Kidney capillary endothelial cell (primary cell): ENCODE data around the gene TSPAN4.

ENCODE experiments used
- DNase-seq: peaks from one replicate; pipeline ENCODE4 v3.0.0-alpha.2; 2018; ENCODE audit warnings: low spot score

The TSPAN4 gene

DNA sequence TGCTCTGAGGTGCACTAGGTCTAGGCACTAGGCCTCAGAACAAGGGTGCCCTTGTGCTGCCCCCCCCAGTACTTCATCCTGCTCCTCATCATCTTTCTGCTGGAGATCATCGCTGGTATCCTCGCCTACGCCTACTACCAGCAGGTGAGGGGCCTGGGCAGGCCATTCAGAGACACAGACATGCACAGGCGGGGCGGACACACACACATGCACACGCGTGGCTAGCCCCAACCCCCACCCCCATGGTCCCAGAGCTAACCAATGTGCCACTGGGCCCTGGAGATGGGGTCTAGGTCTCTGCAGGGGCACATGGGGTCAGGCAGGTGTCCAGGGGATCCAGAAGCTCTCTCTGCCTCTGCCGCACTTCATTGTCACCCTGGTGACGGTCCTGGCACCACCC, 6.0 kb upstream of the TSPAN4 start:
- no peak for DNase-seq

DNA sequence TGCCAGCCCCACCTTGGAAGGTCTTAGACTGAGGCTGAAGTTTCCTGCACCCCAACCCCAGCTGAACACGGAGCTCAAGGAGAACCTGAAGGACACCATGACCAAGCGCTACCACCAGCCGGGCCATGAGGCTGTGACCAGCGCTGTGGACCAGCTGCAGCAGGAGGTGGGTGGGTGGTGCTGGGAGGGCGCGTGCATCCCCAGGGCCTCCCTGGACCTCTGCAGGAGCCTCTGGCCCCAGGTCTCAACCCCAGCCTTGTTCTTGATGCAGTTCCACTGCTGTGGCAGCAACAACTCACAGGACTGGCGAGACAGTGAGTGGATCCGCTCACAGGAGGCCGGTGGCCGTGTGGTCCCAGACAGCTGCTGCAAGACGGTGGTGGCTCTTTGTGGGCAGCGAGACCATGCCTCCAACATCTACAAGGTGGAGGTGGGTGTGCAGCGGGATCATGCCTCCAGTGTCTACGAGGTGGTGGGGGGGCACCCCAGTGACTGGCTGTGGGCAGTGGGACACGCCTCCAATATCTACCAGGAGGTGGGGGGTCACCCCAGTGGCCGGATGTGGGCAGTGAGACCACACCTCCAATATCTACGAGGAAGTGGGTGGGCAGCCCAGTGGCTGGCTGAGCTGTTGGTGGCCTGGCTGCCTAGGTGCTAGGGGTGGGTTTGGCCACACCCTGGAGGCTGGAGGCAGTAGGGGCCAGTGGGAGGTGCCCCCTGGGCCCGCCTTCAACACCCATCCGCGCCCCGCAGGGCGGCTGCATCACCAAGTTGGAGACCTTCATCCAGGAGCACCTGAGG, 5.3 kb upstream of the TSPAN4 start:
- no peak for DNase-seq

DNA sequence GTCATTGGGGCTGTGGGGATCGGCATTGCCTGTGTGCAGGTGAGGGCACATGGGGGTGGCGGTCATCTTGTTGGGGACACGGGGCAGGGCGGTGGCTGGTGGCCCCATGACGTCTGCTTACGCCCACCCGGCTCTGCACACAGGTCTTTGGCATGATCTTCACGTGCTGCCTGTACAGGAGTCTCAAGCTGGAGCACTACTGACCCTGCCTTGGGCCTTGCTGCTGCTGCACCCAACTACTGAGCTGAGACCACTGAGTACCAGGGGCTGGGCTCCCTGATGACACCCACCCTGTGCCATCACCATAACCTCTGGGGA, 4.7 kb upstream of the TSPAN4 start:
- no peak for DNase-seq

DNA sequence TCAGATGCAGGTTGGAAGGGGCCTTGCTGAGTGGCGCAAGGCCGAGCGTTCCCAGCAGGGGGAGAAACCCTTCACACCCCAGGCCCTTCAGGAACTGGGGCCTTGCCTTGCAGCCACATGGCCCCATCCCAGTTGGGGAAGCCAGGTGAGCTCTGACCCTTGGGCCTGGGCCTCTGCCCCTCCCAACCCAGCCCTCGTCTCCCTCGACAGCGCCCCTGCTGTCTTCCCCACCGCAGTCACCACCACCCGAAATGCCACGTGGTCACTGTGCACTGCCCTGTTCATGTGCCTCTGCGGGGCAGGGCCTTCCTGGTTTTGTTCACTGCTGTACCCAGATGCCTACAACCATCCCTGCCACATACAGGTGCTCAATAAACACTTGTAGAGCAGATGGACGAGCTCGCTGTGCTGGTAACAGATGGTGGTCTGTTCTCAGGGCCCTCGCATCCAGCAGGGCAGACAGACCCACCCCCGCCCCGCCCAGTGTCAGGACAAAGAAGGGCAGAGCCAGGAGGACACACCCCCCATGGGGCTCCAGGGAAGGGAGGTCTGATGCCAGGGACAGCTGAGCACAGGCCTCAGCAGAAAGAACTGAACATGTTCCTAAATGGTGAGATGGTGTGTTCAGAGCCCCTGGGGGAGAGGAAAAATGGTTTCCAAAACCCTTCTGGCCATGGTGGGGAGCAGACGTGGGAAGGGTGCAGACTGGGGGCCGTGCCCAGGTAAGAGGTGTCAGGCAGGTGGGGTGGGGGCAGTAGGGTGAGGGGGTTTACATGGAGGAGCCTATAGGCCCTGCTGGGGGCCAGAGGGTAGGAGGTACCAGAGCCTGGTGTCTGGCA, 4.0 kb upstream of the TSPAN4 start:
- DNase-seq, result no peak

DNA sequence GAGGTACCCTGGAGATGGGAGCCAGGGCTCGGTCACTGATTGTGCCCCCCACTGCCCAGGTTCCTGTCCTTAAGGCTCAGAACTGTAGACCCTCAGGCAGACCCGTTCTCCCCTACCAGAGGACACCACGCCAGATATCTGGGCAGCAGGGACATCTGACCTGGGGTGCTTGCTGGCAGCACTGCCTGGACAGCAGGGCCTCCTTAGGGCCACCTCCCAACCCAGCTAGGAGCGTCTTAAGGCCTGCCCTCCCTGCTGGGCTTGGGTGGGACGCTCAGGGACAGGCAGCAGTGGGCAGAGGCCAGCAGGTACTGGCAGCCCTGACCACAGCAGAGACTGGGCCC, 3.4 kb upstream of the TSPAN4 start:
- no peak for DNase-seq

DNA sequence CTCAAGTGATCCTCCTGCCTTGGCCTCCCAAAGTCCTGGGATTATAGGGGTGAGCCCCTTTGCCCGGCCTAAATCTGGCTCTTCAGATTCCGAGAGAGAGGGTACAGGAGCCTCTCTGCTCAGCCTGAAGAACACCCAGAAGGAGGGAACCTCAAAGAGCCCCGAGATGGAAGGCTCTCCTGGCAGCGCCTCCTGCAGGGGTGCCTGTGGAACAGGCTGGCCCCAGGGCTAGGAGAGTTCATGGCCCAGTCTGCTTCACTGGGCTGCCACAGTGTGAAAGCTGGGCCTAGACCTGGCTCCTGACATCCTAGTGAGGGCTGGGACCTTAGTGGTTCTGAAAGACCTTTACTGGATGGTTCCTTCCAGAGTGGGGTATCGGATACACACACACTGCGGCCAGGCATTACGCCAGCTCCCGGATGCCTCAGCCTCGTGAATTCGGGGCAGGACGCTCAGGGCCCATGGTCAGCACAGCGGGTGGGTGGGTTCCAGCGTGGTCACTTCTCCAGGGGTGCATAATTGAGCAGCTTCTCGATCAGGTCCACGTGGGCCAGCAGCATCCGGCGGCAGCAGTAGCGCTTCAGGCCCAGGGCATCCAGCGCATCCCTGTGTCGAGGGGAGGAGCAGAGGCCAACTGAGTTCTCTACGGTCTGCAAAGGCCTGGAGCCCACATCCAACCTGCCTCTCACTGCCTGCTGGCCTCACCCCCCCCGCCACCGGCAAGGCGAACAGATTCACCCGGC, 2.6 kb upstream of the TSPAN4 start:
- DNase-seq, result no peak

DNA sequence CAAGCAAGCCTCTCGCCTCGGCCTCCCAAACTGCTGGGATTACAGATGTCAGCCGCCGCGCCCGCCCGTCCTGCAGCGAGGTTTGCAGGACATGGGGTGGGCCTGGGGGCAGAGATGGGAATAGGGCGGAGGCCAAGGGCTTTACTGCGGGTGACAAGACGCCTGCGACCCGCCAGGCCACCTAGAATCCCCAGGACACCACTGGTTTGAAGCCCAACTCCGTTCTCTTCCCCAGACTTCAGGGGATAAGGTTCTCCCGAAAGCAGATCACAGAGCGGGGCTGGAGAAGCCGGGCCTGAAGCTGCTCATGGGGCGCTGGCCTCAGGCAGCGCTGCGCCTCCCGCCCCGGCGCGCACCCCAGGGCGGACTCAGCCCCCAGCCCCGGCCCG, 677 bp upstream of the TSPAN4 start:
- no peak for DNase-seq

DNA sequence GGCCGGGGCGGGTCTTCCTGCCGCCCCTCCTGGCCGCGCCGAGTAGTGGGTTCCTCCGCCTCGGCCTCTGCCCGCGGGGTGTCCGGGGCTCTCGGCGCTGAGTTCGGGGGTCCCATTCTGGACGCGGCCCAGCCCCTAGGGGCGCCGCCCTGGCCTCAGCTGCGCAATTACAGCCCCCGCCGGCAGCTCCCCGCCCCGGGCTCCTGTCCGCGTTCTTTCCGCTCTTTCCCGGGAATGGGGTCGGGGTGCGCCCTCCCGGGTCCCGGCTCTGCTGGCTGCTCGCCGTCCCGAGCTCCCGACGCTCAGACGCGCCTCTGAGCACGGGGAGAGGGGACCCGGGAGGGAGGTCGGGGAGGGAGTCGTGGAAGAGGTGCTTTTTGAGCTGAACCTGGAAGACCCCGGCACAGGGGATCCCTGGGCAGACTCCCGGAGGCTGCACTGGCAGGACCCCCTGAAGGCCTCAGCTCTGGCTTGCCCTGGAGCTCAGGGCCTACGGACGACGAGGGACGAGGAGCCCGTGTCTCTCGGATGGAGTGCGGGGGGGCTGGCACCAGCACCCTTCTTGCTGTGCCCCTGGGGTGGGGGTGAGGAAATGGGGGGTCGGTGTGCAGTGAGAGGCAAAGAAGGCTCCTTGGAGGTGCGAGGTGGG, 558 bp downstream of the TSPAN4 start:
- DNase-seq, result no peak

DNA sequence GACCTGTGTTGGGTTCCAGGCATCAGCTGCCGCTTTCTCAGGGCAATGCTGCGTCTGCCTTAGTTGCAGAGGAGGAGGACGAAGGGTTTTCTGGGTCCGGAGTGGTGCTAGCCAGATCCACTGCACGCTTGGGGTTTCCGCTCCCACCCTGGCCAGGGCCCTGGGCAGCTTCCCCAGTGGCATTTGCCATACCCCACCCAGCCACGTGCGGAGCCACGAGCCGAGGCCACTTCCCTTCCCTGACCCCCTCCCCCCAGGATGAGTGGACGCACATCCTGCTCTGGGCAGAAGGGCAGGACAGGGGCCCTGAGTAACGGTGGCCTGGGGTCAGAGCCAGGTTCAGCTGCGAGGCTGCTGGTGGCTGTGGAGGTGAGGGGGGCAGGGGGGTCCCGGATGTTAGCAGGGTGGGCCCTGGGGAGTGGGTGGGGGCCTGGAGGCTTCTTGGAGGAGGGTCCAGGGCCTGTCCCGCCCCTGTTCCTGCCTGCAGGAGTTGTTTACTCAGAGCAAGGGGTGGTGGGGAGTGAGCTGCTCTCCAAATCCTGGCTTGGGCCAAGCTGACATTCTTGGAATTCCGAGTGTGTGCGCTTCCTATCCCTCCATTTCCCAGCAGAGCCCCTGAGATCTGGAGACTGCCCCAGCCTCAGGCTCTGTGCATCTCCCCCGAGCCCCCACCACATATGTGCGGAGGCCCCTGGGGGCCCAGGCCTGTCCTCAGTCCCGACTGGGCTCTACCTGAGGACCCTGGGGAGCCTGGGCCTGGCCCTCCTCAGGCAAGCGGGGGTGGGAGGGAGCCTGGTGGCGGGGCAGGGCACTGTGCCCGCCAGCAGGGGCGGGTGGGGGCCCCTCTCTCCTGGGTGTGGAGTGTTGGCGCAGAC, 1.4 kb downstream of the TSPAN4 start:
- peak; percentile 88 for DNase-seq

DNA sequence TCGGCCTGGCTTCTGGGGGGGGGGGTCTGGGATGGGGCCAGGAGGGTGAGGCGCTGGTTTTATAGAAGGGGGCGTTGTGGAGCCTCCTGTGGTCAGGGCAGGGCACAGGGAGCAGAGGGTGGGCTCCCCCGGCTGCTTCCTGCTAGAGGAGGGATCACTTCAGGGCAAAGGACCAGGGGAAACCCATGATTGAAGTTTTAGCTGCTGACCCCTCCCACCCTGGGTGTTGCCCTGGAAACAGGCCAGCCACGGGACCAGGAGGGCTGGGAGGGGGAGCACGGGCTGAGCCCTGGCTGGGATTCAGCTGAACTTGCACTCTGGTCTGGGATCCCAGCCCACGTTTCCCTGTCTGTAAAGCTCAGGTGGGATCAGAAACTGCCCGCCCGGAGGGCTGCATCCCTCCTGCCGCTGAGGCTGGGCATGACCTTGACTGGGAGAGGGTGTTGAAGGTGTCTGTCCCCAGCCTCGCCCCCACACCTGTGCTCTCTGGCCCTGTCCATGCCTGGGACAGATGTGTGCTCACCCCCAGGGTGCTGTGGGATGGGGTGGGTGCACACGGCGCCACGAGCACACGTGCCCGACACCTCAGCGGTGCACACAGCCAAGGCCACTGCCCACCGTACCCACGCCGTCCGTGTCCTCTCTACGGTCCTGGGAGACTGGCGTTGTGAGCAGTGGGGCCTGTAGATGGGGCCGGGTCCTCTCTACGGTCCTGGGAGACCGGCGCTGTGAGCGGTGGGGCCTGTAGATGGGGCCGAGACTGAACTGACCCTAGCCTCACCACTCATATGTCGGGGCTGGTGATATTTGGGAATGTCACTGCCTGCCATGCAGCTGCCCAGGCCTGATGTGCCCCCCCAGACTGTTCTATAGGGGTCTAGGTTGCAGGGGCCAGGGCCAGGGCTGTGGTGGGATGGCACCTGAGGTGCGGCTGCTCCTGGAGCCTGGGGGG, 2.3 kb downstream of the TSPAN4 start:
- no peak for DNase-seq

DNA sequence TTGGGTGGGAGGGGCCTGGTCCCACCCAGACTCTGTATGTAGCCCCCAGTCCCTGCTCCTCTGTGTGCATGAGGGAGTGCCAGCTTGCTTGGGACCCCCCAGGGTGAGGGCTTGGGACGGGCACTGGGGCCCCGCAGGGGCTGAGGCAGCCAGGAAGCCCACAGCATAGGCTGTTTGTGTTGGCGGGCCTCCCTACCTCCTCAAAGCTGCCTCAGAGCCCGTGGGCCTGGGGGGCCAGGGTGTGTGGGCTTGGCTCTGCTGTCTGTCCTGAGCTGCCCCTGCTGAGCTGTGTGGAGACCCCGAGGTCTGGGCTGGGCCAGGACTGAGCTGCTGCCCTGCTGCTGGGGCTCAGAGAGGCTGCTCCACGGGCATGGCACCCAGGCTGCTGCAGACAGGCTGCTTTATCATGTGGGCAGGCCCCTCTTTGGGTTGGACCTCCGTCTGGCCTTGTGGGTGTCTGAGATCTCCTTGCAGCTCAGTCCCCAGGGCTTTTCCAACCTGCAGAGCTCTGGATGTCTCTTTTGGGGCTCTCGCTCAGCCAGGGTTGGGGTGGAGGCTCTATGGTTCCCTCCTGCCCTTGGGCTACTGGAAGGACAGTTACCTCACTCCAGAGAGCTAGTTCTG, 3.3 kb downstream of the TSPAN4 start:
- no peak for DNase-seq

DNA sequence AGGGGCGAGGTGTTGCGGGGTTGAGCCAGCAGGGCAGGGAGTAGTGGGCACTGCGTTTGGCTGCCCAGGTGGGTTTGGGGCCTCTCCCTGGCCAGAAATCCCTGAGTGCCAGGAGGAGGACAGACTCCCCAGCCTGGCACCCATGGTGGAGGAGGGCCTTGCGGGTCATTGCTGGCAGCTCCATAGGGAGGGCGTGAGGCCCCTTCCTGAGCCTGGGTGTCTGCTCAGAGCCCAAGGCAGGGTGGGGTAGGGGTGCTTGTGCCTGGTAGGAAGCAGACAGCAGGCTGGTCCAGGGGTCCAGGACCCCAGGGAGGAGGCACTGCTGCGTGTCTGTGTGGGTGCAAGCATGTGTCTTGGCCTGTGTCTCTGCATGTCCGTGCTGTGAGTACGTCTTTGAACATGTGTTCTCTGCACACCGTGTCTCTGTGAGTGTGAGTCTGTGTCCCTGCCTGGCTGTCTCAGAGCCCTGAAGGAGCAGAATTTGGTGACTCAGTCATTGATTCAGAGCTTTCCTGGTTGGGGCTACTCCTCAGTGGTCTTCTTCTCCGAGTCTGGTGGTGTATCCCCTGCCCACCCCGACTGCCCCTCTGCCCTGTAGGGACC, 3.9 kb downstream of the TSPAN4 start:
- no peak for DNase-seq

DNA sequence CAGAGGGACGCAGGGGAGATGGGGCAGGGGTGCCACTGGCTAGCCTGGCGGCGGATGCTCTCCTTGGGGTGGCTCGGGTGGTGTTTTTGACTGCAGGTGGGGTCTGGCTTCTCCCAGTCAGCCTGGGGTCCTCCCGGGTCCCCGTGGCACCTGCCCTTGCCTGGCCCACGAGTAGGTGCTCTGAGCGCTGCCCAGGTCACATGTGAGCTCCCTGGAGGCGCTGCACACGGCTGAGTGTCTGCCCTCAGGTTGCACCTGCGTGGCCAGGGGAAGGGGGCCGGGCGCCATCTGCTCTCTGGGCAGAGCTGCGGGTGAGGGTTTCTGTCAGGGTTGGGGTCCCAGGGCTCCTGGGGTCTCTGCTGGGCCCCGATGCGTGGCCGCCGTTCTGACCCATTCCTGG, 5.2 kb downstream of the TSPAN4 start:
- DNase-seq, result no peak

DNA sequence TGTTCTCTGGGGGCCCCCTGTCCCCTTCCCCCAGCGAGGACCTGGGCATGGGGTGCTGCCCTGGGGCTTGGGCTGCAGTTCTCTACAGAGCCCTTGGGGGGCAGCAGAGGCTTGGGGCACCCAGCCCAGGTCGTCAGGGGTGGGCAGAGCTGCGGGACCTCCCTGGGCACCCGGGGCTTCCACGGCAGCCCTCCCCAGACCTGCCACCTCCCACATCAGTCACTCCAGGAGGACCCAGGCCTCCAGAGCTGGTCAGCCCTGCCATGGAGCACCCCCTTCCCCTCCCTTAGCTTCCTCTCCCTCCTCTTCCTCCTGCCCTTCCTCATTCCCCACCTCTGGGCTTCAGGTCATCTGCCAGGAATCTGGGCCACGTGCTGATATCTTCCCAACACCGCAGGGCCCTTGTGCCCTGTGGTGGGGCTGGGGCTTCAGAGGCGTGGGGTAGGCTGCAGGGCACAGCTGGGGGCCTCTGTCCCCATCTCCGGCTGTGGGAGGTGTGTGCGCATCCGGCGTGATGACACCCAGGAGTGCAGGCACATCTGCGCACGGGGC, 5.8 kb downstream of the TSPAN4 start:
- no peak for DNase-seq

DNA sequence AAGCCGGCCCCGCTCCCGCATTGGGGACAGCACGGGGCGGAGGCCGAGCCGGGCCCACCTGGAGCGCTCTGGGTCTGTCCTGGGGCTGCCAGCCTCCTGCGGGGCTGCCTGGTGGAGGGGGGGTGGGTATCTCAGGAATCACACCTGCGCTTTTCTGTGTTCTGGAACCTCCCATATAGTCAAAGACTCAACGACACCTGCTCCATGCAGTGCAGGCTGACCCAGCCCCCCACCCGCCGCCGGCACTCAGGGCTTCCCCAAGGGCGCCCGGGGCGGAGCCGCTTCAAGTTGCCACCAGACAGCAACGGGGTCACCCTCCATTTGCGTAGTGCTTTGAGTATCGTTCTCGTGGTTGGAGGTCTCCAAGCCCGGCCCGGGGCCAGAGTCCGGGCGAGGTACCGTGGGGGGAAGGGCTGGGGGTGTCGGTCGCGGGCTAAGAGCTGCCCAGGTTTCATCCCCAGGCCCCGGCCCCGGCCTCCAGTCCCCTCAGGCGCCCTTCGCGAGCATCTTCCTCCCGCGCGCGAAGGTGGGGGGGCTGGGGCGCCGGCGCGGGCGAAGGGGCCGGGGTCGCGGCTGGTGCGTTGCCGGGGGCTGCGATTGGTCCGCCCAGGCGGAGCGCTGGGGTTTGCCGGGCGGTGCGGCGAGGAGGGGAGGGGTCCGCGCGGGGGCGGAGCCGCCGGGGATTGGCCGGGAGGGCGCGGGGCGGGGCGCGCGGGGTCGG, 6.6 kb downstream of the TSPAN4 start:
- no peak for DNase-seq

DNA sequence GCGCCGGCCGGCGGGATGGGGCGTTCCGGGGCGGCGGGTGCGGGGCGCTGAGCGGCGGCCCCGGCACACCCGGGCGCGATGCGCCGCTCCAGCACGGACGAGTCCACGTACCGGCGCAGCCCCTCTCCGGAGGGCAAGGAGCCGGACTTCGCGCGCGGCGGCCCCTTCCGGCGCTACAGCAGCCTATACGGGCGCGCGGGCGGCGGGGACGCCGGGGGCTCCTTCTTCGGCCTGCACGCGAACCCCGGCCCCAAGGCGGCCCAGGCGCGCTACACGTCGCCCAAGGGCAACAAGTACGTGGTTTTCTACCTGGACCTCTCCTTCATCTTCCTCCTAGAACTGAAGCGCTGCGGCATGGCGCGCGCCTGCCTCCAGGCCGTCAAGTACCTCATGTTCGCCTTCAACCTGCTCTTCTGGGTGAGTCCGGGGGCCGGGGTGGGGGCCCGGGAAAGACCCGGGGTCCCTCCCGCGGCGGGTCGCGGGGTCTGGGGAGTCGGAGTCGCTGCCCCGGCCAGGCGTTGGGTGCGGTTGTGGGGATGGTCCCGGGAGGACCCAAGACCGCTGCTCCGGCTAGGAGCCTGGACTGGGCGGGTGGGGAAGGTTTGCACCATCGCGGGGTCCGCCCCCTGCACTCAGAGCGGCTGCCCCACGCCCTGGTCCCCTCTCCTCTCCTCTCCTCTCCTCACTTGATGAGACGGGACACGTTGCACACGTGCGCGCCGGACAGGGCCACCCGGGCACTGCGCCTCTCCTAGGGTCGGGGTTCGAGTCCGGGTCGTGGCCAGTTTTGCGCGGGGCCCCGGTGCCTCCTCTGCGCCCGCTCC, 7.5 kb downstream of the TSPAN4 start:
- DNase-seq, result no peak
